Stimulated activated CD4-positive, alpha-beta T cell treated with anti-CD3 and anti-CD28 coated beads, Interleukin-2, amount 100 ng/mL, for 48 hours (primary cell): ENCODE measurements around the gene ZNF81.
"Not testable (repeated sequence)": the region's sequence is repeated elsewhere in the genome, so short reads cannot be mapped to it uniquely, and the experiment has no call there.

Experiments
- DNase-seq, 2 donors: peaks; one replicate each; pipeline ENCODE4 v3.0.0-alpha.2; 2020

The ZNF81 gene

DNA sequence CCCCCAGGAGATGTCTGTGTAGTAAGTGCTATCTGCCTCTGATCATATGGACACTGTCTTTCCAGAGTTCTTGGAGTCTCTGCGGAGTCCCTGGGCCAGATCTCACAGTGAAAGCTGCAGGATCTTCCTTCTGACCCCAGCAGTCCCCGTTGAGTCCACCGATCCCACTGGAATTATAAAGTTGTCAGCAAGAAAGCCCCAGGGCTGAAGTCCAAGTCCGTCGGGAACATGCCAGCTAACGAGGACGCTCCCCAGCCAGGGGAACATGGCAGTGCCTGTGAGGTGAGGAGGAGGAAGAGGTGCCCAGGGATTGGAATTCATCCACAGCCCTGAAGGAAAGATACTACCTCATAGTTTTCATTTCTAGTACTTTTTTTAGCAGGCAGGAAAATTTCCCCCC, 9.3 kb downstream of the ZNF81 start:
- DNase-seq, result no peak

DNA sequence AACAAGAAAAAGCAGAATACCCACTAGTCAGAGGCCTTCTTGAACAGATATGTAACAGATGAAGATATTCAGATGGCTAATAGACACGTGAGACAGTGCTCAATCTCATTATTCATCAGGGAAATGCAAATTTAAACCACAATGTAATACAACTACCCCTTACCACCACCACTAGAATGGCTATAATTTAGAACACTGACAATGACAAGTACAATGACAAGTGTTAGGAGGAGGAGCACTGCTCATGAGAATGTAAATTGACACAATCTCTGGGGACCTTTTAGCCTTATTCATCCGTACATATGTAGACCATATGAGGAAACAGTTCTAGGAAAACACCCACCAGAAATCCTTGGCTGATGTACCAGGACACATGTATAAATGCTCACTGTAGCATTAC, 13.1 kb downstream of the ZNF81 start:
- DNase-seq, result no peak

DNA sequence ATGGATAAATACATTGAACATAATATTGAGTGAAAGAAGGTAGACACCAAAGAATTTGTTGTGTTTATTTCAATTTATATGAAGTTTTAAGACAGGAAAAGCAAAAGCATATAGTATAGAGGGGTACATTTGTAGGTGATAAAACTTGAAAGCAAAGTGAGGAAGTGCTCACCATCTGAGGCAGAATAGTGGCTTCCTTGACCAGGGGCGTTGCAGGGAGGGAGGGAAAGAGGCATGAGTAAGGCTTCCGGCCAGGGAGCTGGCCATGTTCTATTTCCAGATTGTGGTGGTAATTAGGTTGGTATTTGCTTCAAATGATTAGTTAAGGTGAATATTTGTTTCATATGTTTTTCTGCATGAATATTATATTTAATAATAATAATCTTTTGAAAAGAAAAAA, 13.7 kb downstream of the ZNF81 start:
- not testable (repeated sequence) for DNase-seq

DNA sequence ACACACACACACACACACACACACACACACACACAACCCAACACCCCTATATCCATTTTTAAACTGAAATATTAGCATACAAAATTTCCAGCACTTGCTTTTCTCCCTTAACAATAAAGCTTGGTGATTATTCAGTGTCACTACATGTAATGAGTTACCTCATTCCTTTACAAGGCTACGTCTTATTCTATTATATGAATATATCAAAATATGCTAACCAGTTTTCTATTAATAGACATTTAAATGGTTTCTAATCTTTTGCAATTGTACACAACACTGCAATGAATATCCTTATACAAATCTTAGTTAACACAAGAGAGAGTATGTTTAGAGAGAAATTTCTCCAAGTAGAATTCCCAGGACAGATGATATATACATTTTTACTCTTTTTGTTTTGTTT, 14.2 kb downstream of the ZNF81 start:
- DNase-seq, result no peak

DNA sequence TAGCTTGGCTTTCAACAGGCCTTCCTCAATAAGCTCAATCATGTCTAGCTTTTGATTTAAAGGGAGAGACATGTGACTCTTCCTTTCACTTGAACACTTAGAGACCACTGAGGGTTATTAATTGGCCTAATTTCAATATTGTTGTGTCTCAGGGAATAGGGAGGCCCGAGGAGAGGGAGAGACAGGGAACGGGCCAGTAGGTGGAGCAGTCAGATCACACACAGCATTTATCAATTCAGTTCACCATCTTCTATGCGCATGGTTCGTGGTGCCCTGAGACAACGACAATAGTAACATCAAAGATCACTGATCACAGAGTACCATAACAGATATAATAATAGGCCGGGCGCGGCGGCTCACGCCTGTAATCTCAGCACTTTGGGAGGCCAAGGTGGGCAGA, 17.8 kb downstream of the ZNF81 start:
- no peak for DNase-seq

DNA sequence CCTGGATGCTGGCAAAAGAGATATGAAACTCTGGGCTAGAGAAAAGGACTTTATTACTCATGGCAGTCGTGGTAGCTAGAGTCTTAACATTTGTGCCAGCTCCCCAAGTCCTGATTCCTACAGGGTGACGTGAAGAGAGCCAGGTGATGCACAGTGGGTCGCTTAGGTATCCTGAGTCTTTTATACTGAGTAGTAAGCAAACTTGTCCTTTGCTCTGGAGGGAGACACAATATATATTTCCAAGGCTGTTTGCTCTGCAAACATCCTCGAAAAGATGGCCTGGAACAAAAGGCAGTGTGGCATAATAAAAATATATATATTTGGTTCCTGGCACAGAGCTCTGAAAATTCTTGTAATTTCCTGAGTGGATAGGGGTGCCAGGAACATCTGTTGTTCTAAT, 23.0 kb downstream of the ZNF81 start:
- no peak for DNase-seq

DNA sequence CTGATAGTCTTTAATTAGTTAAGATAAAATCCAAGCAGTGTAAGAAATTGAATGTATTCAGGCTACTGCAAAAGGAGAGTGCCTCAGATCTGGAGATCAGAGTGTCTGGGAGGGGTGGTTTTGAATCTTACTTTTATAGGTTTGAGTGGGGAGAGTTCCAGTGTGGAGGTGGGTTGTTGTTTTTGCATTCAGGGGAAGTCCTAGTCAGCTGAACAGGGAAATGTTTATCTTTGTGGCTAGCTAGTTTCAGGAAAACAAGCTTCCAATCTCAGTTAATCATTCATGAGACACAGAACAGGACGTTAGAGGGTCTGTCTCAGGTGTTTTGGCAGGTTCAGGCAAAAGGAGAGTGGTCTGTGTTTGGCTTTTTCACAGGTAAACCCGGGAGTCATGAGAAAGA, 26.0 kb downstream of the ZNF81 start:
- DNase-seq, result no peak

DNA sequence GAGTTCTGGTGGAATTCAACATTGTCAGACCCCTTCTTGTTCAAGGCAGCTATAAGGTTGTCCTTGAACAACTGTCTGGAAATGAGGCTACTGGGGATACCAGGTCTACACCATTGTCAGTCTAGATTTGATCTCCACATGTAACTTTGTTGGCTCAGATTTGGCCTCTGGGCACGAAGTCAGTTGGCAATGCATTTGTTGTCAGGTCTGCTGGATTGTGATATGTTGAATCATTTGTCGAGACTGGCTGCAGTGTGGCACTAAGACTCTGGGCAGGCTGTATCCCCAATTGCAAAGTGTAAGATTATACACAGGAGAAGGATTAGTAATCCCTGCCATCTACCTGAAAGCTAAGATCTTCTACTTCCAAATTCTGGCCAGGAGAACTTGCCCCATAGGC, 26.5 kb downstream of the ZNF81 start:
- no peak for DNase-seq

DNA sequence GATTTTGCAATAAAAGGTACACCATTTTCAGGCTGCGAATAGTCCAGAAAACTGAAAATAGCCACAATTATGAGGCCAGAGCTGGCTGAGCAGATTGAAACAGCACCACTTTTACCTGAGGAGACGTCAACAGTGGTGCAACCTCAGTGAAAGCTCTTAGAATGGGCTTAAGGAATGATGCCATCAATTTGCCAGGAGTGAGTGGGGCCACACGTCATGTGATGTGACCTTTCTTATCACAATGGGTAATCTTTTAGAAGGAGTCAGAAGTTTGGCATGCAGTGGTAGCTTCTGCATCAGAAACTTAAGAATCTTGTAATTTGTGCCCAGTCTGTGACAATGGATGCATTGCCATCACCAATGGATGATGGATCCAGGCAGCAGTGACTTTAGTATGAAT, 27.6 kb downstream of the ZNF81 start:
- no peak for DNase-seq

DNA sequence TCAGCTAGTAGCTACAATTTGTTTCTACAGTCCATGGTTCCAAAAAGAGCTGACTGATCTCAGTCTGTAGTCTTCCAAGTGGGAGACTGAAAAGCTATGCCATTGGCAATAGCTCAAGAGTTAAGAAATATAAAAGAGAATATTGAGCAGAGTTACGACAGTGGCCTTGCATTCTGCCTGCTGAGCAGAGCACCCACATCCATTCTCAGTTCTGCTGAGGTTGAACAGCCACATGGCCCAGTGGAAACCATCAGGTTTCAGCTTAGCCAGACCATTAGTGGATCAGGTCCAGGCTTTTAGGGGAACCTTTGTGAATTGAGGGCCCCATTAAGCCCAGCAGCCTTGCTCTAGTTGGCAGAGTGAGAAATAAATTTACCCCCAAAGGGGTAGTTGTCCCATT, 28.1 kb downstream of the ZNF81 start:
- no peak for DNase-seq

DNA sequence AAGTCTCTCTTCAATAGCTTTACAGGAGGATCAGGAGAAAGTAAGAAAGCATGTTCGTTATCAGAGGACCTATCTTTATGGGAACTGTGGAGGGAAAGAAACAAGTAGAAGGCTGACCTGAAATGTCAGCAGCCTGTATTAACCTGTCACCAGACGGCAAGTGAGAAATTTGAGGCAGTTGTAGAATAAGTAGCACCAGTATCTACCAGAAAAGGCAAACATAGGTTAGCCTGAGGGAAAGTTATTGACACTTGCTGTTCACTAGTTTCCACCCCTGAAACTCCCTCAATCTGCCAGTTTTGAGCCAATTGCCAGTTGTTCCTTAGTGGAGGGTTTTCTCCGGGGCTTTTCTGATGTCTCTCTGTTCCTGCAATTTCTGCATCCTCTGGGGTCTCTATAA, 36.4 kb downstream of the ZNF81 start:
- no peak for DNase-seq

DNA sequence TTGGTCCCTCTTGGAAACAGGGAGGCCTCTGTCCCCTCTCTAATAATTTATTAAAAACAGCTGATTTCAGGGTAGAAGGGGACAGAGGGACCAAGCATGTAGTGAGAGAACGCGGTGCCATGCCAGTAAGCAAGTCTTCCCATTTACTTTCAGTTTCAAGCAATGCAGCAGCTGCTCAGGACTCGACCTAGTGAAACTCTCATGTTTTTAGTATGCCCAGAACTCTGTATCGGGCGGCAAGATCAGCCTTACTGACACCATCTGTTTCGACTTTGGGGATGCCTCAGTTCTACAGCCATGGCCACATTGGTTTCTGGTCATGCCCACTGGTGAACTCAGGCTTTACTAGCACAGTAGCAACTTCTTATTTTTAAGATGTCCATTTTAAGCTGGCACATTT, 40.6 kb downstream of the ZNF81 start:
- DNase-seq, result no peak

DNA sequence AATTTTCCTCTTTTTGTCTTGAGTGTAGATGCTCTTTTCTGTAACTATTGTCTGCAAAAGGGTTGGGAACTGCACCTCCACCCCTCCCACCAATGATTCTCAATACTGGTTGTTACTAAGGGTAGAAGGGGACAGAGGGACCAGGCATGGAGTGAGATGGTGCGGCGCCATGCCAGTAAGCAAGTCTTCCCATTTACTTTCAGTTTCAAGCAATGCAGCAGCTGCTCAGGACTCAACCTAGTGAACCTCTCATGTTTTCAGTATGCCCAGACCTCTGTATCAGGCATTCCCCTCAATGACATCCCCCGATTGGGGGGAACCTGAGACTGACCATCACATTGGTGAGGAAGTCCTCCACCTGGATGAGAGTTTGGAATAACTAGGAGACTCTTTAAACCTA, 41.5 kb downstream of the ZNF81 start:
- DNase-seq, result no peak

DNA sequence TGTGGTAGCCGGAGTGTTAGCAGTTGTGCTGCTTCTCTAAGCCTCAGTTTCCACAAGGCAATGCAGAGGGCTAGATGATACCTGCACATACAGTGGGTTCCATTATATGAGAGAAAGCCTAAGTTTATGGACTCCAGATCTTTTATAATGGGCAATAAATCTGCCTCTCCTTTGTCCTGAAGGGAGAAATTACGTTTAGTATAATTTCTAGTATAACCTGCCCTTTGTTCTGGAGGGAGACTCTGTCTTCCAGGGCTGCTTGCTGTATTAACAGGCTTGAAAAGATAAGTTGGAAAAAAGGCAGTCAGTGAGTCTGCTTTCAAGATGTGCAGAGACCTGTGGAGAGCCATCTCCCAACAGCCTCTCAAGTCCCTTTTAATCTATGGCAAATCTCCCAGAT, 42.8 kb downstream of the ZNF81 start:
- DNase-seq, result no peak

DNA sequence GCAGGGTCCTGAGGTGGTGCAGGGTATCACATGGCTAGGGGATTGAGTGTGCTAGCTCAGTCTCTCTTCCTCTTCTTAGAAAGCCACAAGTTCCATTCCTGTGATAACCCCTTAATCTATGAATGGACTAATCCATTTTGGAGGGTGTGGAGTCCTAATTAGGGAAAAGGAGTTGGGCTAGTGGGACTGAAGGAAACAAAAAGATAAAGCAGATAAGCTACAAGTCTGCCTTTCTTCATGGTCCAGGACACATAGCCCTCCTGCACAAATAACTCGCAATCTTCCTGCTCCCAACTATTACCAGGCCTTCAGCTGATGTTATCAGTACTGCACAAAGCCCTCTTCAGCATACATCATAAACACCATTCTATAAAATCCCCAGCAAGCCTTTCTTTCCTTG, 44.2 kb downstream of the ZNF81 start:
- no peak for DNase-seq

DNA sequence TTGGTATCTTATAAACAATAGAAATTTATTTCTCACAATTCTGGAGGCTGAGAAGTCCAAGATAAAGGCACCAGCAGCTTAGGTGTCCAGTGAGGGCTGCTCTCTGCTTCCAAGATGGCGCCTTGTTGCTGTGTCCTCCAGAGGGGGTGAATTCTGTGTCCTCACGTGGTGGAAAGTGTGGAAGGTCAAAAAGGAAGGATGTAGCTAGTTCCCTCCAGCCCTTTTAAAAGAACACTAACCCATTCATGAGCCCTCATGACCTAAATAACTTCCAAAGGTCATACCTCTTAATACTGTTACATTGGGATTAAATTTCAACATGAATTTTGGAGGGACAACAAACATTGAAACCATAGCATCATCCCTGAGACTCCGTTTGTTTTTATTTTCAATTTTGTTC, 48.8 kb downstream of the ZNF81 start:
- DNase-seq, result no peak

DNA sequence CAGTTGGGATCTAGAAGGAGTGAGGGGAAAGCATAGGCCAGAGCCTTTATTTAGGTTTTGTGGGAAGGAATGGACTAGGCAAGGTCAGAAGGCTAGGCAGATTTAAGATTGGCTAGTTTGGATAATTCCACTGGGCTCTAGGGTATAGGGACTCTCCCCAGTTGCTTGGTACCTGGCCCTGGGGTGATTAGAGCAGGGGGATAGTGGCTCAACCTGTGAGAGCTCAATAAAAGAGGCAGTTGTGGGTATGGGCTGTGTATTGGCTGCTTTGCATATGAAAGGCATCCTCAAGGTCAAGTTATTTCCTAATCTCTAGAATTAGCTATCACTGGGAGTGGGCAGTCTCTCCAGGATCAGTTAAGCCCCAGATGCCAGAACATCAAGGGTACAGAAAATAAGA, 61.3 kb downstream of the ZNF81 start:
- no peak for DNase-seq

DNA sequence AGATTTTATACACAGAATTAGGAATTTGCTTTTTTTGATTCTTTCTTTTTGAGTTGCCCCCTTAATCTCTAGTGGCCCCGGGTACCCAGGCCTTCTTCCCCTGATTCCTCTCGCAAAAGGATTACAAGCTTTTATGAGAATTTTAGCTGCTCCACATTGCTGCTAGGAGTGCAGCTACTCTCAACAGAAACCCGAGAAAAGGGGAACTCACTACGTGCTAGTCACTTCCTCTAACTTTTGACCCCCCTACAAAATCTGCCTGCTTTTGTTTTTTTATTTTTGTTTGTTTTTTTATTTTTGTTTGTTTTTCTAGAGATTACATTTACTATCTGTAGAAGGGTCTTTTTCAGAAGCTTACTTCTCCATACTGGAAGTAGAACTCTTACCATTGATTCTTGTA, 64.1 kb downstream of the ZNF81 start:
- no peak for DNase-seq

DNA sequence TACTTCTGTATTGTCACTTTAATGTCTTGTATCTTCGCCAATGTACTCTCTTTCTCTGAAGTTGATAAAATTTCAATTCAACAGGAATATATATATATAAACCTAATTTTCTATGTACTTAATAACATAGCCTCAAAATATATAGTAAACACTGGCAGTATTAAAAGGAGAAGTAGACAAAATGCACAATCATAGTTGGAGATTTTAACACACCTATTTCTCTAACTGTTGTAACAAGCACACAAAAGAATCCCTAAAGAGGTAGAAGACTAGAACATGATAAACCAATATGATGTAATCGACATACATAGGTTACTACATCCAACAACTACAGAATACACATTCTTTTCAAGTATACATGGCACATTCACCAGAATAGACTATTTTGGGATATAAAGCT, 65.5 kb downstream of the ZNF81 start:
- DNase-seq, result no peak

DNA sequence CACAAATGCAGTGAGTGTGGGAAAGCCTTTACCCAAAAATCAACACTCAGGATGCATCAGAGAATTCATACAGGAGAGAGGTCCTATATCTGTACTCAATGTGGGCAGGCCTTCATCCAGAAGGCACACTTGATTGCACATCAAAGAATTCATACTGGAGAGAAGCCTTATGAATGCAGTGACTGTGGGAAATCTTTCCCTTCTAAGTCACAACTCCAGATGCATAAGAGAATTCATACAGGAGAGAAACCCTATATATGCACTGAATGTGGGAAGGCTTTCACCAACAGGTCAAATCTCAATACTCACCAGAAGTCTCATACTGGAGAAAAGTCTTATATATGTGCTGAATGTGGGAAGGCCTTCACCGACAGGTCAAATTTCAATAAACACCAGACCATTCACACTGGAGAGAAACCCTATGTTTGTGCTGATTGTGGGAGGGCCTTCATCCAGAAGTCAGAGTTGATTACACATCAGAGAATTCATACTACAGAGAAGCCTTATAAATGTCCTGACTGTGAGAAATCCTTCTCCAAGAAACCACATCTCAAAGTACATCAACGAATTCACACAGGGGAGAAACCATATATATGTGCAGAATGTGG, 79.3 kb downstream of the ZNF81 start:
- DNase-seq, result no peak

DNA sequence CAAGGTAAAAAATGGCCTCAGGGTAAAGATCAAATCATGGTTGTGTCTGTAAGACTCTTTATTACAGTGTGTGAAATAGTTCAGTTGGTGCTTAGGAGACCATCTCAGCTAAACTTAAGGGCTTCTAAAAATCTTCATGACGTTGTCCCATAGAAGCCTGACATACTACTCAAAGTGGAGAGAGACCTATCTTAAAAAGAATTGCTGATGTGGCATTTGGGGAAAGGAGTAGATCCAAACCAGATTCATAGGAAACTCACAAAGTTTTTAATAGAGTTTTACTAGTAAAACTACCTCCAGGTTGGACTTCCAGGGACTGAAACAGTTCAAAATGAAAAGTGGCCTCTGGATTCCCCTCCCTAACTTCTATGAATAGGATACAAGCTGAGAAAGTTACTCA, 81.6 kb downstream of the ZNF81 start:
- no peak for DNase-seq

DNA sequence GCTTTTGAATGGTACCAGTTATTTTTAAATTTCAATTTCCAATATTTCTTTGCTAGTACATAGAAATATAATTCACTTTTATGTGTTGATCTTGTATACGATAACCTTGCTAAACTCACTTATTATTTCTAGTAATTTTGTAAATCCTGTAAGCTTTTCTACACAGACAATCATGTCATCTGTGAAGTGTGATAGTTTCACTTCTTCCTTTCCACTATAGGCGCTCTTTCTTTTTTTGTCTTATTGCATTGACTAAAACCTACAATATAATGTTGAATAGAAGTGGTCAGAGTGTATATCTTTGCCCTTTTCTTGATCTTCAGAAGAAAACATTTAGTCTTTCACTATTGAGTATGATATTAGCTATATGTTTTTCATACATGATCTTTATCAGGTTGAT, 90.5 kb downstream of the ZNF81 start:
- no peak for DNase-seq

DNA sequence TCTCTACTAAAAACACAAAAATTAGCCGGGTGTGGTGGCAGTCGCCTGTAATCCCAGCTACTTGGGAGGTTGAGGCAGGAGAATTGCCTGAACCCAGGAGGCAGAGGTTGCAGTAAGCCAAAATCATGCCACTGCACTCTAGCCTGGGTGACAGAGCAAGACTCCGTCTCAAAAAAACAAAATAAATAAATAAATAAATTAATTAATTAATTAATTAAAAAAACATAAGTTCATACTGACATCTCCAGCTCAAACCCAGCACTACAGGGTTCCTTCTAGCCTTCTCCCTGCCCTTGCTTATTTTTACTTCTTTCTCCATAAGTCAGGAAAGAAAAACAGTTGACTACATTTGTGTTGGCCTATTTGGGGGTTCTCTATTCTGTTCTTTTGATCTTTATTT, 95.3 kb downstream of the ZNF81 start:
- not testable (repeated sequence) for DNase-seq

DNA sequence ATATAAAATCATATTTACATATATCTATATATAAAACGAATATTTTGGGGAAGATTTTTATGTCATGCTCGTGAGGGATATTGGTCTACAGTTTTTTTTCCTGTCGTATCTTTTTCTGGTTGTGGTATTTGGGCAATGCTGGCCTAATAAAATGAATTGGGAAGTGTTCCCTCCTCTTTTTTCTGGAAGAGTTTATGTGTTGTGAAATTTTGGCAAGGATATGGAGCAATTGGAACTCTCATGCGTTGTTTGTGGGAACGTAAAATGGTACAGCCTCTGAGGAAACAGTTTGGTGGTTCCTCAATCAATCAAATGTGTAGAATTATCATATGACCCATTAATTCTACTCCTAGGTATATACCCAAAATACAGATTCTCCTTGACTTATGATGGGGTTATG, 97.2 kb downstream of the ZNF81 start:
- DNase-seq, result no peak

DNA sequence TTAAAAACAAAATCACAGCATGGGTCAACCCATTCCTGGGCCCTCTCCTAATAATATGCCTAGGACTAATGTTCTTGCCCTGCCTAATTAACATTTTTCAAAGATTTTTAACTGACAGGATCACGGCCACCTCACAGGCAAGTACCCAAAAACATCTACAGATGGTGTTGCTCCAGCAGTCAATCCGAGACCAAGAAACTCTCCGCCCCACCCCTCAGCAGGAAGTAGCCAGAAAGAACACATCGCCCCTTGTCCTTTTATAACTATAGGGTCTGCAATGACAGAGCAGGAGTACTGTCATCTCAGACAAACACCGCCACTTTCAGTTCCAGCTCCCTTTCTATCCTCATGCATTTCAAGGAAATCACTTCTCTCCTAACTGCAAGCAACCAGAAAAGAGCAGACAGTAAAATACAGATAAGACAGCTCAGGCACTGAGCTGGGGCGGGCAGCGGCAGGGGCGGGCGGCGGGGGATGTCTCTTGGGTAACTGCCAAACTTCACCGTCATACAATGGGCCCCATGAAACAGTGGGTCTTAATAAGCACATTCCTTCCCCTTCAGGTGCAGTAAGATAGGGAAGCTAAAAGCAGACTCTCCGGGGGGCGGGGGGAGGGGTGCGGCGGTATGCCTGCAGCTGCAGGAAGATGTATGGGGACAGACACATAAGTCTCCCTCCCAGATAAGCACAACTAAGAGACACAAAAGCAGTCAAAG, 99.7 kb downstream of the ZNF81 start:
- DNase-seq, result no peak
